ENCODE data around the gene RBM17.
A peak's percentile ranks its signal among the peaks of the same experiment; 100 is the strongest.

The RBM17 gene

DNA sequence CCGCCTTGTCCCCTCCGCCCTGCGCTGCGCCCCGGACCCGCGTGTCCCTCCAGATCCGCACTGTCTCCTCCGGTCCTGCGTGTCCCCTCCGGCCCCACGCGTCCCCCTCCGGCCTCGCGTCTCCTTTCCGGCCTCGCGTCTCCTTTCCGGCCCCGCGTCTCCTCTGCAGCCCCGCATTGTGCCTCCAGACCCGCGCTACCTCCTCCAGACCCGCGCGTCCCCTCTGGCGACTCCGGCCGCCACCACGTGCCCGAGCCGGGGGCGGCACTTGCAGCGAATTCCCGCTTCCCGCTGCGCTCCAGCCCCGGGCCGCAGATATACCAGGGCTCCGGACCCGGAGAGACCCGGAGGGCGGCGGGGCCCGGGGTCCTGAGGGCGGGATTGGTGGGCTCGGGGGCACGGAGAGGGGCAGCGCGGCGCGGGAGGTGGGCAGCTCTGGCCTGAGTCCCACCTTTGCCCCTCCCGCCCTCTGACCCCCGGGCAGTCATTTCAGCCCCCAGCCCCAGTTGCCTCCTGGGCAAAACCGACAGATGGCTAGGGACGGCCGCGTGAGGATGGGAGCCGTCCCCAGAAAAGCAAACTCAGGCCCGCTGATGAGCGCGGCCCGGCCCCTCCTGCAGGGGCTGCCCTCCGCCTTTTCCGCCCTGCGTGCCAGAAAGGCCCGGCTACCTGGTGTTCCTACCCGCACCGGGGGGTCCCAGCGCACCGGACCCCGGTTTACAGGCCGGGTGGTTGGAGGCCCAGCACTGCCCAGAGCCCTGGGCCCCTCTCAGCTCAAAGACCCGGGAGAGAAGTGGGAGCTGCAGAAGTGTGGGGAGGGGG, 56.5 kb downstream of the RBM17 start:
- H3K27me3 ChIP-seq (ENCODE audit: control insufficient read depth, insufficient read depth, low read length) = no peaks in the 10 kb centered on the region
- no peaks in the 10 kb centered on the region for H3K9me3 ChIP-seq (ENCODE audit: control insufficient read depth, low read length)
- peak overlapping the region; percentile 41 for H3K4me3 ChIP-seq (ENCODE audit: low read length)
- peaks cover 16% of the 10 kb centered on the region for H3K4me1 ChIP-seq (ENCODE audit: control insufficient read depth, insufficient read depth, low read length)
- no peaks in the 10 kb centered on the region for H3K36me3 ChIP-seq (ENCODE audit: control insufficient read depth, insufficient read depth, low read length)
- H3K9ac ChIP-seq (ENCODE audit: low read length) = peak overlapping the region; percentile 73

DNA sequence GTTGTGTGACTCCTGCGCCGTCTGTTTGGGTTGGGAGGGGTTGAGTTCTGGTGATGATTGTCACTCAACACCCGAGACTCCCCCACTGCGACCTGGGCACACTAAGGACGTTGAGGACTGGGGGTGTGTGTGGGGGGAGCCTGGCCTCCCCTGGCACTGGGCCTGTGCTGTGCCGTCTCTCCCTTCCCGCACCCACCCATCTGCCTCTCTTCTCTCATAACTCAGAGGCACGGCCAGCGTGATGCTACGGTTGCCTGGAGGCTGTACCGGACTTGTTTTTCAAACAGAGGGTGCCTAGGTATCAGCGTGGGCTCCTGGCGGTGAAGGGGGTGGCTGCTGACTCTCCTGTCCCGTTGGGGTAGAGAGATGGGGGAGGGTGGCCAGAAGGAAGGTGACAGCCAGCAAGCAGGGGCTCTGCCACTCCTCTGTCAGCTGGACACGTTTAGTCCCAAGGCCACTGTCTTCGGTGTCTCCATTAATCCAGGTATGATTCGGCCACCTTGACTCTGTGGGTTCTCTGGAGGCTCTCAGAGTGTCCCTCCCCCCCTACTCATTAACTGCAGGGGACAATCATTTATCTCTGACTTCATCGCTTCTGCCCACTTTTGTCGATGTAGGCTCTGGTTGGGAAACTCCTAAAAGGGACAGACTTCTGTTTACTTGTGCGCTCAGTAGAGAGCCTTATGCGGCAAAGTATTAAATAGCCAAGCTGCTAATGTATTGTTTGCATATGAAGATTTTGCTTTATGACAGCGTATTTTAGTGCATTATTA, 57.4 kb downstream of the RBM17 start:
- no peaks in the 10 kb centered on the region for H3K27me3 ChIP-seq (ENCODE audit: control insufficient read depth, insufficient read depth, low read length)
- H3K4me3 ChIP-seq (ENCODE audit: low read length) = no peak overlapping the region
- H3K9ac ChIP-seq (ENCODE audit: low read length) = peak overlapping the region; percentile 73
- peaks cover 13% of the 10 kb centered on the region for H3K4me1 ChIP-seq (ENCODE audit: control insufficient read depth, insufficient read depth, low read length)
- H3K9me3 ChIP-seq (ENCODE audit: control insufficient read depth, low read length) = no peaks in the 10 kb centered on the region
- no peaks in the 10 kb centered on the region for H3K36me3 ChIP-seq (ENCODE audit: control insufficient read depth, insufficient read depth, low read length)

DNA sequence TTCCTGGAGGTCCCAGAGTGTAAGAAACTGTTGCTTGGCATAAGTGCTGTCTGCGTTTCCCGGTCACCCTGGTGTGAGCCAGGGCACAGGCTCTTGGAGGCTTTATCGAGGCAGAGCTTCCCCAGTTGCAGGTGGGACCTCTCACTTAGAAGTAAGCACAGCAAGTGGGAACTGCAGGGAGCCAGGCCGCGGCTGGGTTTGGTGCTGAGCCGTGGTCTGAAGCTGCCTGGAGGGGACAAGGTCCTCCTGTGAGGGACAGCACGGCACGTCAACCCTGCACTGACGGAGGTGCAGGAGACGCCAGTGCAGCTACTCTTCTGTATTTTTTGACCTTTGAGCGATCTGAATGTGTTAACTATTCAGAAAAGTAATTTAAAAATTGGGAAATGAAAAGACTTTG, 58.1 kb downstream of the RBM17 start:
- H3K9me3 ChIP-seq (ENCODE audit: control insufficient read depth, low read length) = no peaks in the 10 kb centered on the region
- H3K36me3 ChIP-seq (ENCODE audit: control insufficient read depth, insufficient read depth, low read length) = no peaks in the 10 kb centered on the region
- peaks cover 15% of the 10 kb centered on the region for H3K4me1 ChIP-seq (ENCODE audit: control insufficient read depth, insufficient read depth, low read length)
- H3K9ac ChIP-seq (ENCODE audit: low read length) = no peak overlapping the region
- no peak overlapping the region for H3K4me3 ChIP-seq (ENCODE audit: low read length)
- H3K27me3 ChIP-seq (ENCODE audit: control insufficient read depth, insufficient read depth, low read length) = no peaks in the 10 kb centered on the region

DNA sequence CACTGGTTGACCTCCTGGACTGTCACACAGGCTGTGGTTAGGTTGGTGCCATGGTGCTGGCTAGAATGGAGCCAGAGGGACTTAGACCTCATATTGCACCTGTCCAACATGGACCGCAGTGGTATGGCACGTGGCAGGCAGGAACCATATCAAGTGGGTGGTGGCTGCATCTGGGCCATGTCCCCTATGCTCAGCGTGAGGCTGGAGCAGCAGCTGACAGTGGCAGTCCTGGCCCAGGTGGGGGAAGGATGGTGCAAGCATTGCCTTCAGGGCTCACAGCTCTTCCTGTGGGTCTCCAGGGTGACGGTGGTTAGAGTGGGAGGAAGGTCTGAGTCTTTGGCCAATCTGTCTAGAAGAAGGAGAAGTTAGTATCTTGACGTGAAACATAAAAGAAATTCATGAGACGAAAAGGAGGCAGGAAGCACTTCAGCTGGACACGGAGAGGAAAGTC, 59.4 kb downstream of the RBM17 start:
- no peak overlapping the region for H3K9ac ChIP-seq (ENCODE audit: low read length)

DNA sequence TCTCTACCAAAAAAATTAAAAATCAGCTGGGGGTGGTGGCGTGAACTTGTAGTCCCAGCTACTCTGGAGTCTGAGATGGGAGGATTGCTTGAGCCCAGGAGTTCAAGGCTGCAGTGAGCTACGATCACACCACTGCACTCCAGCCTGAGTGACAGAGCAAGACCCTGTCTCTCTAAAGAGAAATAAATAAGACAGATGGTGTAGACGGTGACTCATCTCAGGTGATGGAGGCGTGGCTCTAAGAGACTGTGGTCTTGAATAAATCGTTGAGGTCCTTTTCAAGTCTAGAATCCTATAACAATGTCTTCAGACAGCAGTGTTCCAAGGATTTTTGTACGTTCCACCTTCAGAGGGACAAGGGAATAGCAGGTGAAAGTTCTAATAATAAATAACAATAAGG, 60.1 kb downstream of the RBM17 start:
- Histone ChIP-seq H3K27me3 (ENCODE audit: control insufficient read depth, insufficient read depth, low read length) (no peaks in the 10 kb centered on the region), H3K4me3 (ENCODE audit: low read length) (no peak overlapping the region), H3K9me3 (ENCODE audit: control insufficient read depth, low read length) (no peaks in the 10 kb centered on the region), H3K36me3 (ENCODE audit: control insufficient read depth, insufficient read depth, low read length) (no peaks in the 10 kb centered on the region), H3K4me1 (ENCODE audit: control insufficient read depth, insufficient read depth, low read length) (peaks cover 15% of the 10 kb centered on the region), H3K9ac (ENCODE audit: low read length) (no peak overlapping the region)

More for the DNA sequence above, 59.4 kb downstream of the RBM17 start:
- H3K9me3 ChIP-seq (ENCODE audit: control insufficient read depth, low read length) = no peaks in the 10 kb centered on the region
- no peaks in the 10 kb centered on the region for H3K36me3 ChIP-seq (ENCODE audit: control insufficient read depth, insufficient read depth, low read length)
- no peak overlapping the region for H3K4me3 ChIP-seq (ENCODE audit: low read length)
- H3K27me3 ChIP-seq (ENCODE audit: control insufficient read depth, insufficient read depth, low read length) = no peaks in the 10 kb centered on the region
- peaks cover 15% of the 10 kb centered on the region for H3K4me1 ChIP-seq (ENCODE audit: control insufficient read depth, insufficient read depth, low read length)

DNA sequence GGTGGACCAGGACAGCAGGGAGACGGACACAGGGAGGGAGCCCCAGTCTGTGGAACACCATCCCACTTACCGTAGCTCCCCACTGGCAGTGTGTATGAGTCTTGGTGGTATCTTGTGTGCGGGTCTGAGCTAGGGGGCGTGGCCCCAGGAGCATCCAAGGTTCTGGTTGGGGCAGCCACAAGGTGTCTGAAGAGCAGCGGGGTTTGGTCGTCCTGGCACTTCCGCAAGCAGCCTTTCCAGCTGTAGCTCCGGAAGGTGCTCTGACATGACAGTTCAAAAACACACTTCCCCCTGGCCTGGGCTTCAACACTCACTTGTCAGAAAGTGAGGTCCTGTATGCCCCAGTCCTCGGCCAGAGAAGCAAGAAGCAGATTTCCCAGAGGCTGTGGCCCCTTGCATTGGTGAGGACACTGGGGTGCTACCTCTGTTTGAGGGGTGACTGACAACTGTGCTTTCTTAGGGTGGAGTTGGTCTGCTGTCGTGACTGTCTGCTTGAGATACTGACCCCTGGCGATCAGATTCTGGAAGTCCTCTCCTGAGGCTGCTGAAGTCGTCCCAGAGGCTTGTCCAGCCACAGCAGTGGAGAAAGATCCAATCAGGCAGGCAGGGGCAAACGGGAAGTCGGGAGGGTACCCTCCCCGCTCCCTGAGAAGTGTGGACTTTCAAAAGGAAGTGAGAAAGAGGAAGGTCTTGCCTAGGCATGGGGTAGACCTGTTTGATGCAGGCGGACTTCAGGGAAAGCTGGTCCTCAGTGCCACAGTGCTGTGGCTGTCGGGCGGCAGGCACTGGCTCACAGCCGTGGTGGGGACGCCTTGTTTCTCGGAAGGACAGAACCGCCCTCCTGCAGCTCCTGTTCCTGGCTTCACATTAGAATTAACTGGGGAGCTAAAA, 62.5 kb downstream of the RBM17 start:
- peaks cover 6% of the 10 kb centered on the region for H3K4me1 ChIP-seq (ENCODE audit: control insufficient read depth, insufficient read depth, low read length)
- H3K27me3 ChIP-seq (ENCODE audit: control insufficient read depth, insufficient read depth, low read length) = no peaks in the 10 kb centered on the region
- H3K4me3 ChIP-seq (ENCODE audit: low read length) = no peak overlapping the region
- H3K36me3 ChIP-seq (ENCODE audit: control insufficient read depth, insufficient read depth, low read length) = no peaks in the 10 kb centered on the region
- no peak overlapping the region for H3K9ac ChIP-seq (ENCODE audit: low read length)
- no peaks in the 10 kb centered on the region for H3K9me3 ChIP-seq (ENCODE audit: control insufficient read depth, low read length)

DNA sequence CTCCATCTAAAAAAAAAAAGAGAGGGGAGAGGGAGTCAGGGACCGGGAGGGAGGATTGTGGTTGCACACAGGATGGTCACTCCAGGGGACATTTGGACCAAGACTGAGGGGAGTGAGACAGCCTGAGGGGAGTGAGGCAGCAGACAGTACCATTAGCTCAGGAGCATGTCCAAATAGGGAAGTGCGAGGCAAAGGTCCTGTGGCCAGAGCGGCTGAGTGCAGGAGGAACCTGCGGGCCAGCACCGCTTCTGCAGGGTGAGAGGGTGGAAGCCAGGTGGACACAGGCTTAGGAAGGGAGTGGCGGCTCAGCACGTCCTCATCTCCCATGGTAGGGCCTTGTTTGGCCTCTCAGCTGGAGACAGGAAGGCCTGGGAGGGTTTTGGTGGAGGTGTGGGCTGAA, 65.0 kb downstream of the RBM17 start:
- Histone ChIP-seq H3K4me3 (ENCODE audit: low read length) (no peak overlapping the region), H3K9ac (ENCODE audit: low read length) (no peak overlapping the region), H3K4me1 (ENCODE audit: control insufficient read depth, insufficient read depth, low read length) (peaks cover 6% of the 10 kb centered on the region), H3K36me3 (ENCODE audit: control insufficient read depth, insufficient read depth, low read length) (no peaks in the 10 kb centered on the region), H3K27me3 (ENCODE audit: control insufficient read depth, insufficient read depth, low read length) (no peaks in the 10 kb centered on the region), H3K9me3 (ENCODE audit: control insufficient read depth, low read length) (no peaks in the 10 kb centered on the region)

DNA sequence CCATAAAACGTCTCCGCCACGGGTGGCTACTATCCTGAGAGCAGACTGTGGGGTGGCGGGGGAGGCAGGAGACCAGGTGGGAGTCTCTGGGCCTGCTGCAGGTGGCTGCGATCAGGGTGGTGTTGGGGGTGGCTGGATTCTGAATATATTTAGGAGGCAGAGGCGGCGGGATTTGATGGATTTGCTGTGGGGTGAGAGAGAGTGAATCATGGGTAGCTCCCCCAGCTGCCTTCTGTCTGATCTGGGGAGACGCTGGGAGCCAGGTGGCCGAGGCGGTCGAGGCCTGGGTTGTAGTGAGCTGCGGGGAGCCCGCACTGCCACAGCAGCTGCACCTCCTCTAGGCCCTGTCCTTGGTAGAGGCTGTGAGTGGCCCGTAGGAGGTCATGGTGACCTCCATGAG, 65.7 kb downstream of the RBM17 start:
- H3K36me3 ChIP-seq (ENCODE audit: control insufficient read depth, insufficient read depth, low read length) = no peaks in the 10 kb centered on the region
- no peaks in the 10 kb centered on the region for H3K27me3 ChIP-seq (ENCODE audit: control insufficient read depth, insufficient read depth, low read length)
- peaks cover 6% of the 10 kb centered on the region for H3K4me1 ChIP-seq (ENCODE audit: control insufficient read depth, insufficient read depth, low read length)
- no peak overlapping the region for H3K4me3 ChIP-seq (ENCODE audit: low read length)
- H3K9me3 ChIP-seq (ENCODE audit: control insufficient read depth, low read length) = no peaks in the 10 kb centered on the region
- no peak overlapping the region for H3K9ac ChIP-seq (ENCODE audit: low read length)

DNA sequence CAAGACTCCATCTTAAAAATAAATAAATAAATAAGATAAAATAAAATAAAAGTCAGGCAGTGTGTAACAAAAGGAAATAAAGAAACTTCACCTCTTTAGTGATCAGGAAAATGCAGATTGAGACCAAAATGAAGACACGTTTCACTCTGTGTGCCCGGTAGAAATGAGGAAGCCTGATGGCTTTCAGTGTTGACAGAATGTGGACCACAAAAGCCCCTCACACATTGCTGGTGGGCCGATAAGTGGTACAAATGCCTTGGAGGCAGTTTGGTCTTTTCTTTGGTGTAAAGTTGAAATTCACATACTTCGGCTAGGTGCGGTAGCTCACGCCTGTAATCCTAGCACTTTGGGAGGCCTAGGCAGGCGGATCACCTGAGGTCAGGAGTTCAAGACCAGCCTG, 69.4 kb downstream of the RBM17 start:
- no peaks in the 10 kb centered on the region for H3K36me3 ChIP-seq (ENCODE audit: control insufficient read depth, insufficient read depth, low read length)
- H3K4me3 ChIP-seq (ENCODE audit: low read length) = no peak overlapping the region
- no peaks in the 10 kb centered on the region for H3K9me3 ChIP-seq (ENCODE audit: control insufficient read depth, low read length)
- no peaks in the 10 kb centered on the region for H3K4me1 ChIP-seq (ENCODE audit: control insufficient read depth, insufficient read depth, low read length)
- no peak overlapping the region for H3K9ac ChIP-seq (ENCODE audit: low read length)
- no peaks in the 10 kb centered on the region for H3K27me3 ChIP-seq (ENCODE audit: control insufficient read depth, insufficient read depth, low read length)

DNA sequence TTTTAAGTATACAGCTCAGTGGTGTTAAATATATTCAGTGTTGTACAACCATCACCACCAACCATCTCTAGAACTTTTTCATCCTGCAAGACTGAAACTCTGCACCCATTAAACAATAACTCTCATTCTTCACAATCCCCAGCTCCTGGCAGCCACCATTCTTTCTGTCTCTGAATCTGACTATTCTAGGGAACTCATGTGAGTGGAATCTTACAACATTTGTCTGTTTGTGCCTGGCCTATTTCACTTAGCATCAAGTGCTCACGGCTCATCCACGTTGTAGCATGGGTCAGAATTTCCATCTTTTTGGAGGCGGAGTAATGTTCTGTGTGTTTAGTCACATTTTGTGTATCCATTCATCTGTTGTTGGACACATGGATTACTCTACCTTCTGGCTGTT, 73.1 kb downstream of the RBM17 start:
- Histone ChIP-seq H3K36me3 (ENCODE audit: control insufficient read depth, insufficient read depth, low read length) (no peaks in the 10 kb centered on the region), H3K4me3 (ENCODE audit: low read length) (no peak overlapping the region), H3K27me3 (ENCODE audit: control insufficient read depth, insufficient read depth, low read length) (no peaks in the 10 kb centered on the region), H3K9me3 (ENCODE audit: control insufficient read depth, low read length) (no peaks in the 10 kb centered on the region), H3K9ac (ENCODE audit: low read length) (no peak overlapping the region), H3K4me1 (ENCODE audit: control insufficient read depth, insufficient read depth, low read length) (peaks cover 9% of the 10 kb centered on the region)

DNA sequence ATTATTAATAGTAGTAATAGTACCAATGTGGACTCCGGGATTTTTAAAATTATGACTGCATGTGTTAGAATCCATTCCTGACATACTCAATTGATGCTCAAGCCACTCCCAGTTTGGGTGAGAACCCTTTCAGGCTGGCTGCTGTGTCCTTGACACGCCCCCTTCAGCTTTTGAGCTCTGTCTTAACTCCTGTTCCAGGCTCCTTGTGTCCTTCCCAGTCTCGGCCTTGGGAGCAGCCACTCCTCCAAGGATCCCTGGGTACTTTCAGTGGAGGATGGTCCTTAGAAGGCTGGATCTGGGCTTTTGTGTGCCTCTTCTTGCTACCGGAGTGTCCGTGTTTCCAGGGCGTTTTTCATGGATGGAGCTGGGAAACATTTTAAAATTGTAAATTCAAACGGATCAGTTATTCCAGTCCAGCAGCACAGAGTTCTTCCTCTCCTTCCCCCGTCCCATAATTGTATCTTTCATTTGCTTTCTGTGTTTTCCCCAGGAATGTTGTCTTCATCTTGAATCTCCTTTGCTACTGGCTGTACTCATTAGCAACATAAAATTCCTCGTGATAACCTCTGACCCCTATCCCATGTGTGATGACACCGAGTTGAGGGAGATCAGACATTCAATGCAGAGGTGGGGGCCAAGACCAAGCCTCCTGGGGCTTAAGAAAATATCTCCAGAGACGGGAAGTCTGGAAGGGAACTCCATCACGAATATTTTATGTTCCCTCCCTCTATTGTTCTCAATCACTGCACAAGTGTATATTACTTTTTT, 73.9 kb downstream of the RBM17 start:
- H3K4me1 ChIP-seq (ENCODE audit: control insufficient read depth, insufficient read depth, low read length) = peaks cover 9% of the 10 kb centered on the region
- no peaks in the 10 kb centered on the region for H3K27me3 ChIP-seq (ENCODE audit: control insufficient read depth, insufficient read depth, low read length)
- H3K4me3 ChIP-seq (ENCODE audit: low read length) = no peak overlapping the region
- no peaks in the 10 kb centered on the region for H3K9me3 ChIP-seq (ENCODE audit: control insufficient read depth, low read length)
- no peaks in the 10 kb centered on the region for H3K36me3 ChIP-seq (ENCODE audit: control insufficient read depth, insufficient read depth, low read length)
- peak overlapping the region; percentile 57 for H3K9ac ChIP-seq (ENCODE audit: low read length)
